ENCODE results near the gene HERC5.
"Not testable (repeated sequence)": the region's sequence is repeated elsewhere in the genome, so short reads cannot be mapped to it uniquely, and the experiment has no call there.

Gene HERC5

GRCh38 chr4:88422403-88422802 lies 34.5 kb upstream of the HERC5 start:
- Histone ChIP-seq H3K36me3 (ENCODE audit: control insufficient read depth, insufficient read depth, low read length) (peaks cover 9% of the 10 kb centered on the region), H3K4me3 (ENCODE audit: insufficient read depth, low read depth, low read length, poor library complexity, severe bottlenecking) (no peak overlapping the region), H3K27me3 (replicated peaks; ENCODE audit: control insufficient read depth, insufficient read depth, low read length, poor library complexity, severe bottlenecking) (no peaks in the 10 kb centered on the region), H3K9me3 (ENCODE audit: control insufficient read depth, low read length) (no peaks in the 10 kb centered on the region), H3K27ac (ENCODE audit: insufficient read depth, low read length, poor library complexity, severe bottlenecking) (no peak overlapping the region), H3K4me1 (ENCODE audit: control insufficient read depth, insufficient read depth, low read length, poor library complexity, severe bottlenecking) (no peaks in the 10 kb centered on the region)
- no peak for DNase-seq

DNA sequence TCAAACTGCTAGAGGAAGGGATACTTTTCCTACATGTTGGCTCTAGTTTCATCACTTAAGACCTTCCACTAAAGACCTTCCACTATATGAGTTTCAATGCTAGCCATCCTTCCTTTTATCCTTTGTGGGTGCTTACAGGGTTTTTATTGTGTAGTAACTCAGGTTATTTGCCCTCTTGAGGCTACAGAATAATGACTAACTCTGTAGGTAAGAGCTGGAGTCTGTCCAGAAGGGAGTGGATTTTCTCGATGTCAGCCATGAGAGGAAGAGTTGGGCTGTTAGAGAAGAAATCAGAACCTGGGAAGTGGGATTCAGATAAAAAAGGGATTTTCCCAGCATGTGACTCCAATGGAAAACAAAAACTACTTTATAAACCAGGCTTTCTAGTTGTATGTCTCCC lies 27.5 kb upstream of the HERC5 start:
- Histone ChIP-seq H3K27ac (ENCODE audit: insufficient read depth, low read length, poor library complexity, severe bottlenecking) (no peak overlapping the region), H3K27me3 (replicated peaks; ENCODE audit: control insufficient read depth, insufficient read depth, low read length, poor library complexity, severe bottlenecking) (no peaks in the 10 kb centered on the region), H3K9me3 (ENCODE audit: control insufficient read depth, low read length) (no peaks in the 10 kb centered on the region), H3K36me3 (ENCODE audit: control insufficient read depth, insufficient read depth, low read length) (peaks cover 13% of the 10 kb centered on the region), H3K4me1 (ENCODE audit: control insufficient read depth, insufficient read depth, low read length, poor library complexity, severe bottlenecking) (no peaks in the 10 kb centered on the region), H3K4me3 (ENCODE audit: insufficient read depth, low read depth, low read length, poor library complexity, severe bottlenecking) (no peak overlapping the region)
- no peak for DNase-seq

DNA sequence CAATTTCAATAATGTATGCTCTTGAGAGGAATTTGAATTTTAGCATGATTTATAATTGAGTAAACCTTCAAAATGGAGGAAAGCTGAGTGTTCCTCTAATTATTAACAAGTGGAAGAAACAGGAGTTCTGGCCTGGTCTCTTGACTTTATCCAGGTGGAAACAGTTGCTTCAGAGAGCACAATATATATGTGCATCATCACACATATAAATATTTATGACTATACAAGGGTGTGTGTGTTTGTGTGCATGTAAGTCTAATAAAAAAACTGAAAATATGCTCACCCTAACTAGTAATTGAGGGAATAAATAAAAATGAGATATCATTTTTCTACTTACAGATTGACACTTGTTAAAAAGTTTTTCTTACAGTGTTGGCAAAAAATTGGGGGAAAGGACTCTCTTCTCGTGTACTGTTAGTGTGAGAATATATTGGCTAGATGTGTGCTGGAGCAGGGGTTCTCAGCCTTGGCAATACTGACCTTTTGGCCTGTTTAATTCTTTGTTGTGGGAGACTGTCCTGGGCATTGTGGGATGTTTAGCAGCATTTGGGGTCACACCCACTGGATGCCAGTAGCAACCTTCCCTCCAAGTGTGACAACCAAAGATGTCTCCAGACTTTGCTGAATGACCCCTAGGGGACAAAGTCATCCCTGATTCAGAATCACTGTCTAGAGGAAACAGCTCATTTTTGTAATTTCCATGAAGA lies 20.8 kb upstream of the HERC5 start:
- Histone ChIP-seq H3K9me3 (ENCODE audit: control insufficient read depth, low read length) (no peaks in the 10 kb centered on the region), H3K27ac (ENCODE audit: insufficient read depth, low read length, poor library complexity, severe bottlenecking) (no peak overlapping the region), H3K4me3 (ENCODE audit: insufficient read depth, low read depth, low read length, poor library complexity, severe bottlenecking) (no peak overlapping the region), H3K4me1 (ENCODE audit: control insufficient read depth, insufficient read depth, low read length, poor library complexity, severe bottlenecking) (no peaks in the 10 kb centered on the region), H3K36me3 (ENCODE audit: control insufficient read depth, insufficient read depth, low read length) (peaks cover 26% of the 10 kb centered on the region), H3K27me3 (replicated peaks; ENCODE audit: control insufficient read depth, insufficient read depth, low read length, poor library complexity, severe bottlenecking) (no peaks in the 10 kb centered on the region)
- no peak for DNase-seq

- H3K27ac ChIP-seq (ENCODE audit: insufficient read depth, low read length, poor library complexity, severe bottlenecking) = not testable (repeated sequence)
Measured at GRCh38 chr4:88437873-88438272, 19.0 kb upstream of the HERC5 start.

DNA sequence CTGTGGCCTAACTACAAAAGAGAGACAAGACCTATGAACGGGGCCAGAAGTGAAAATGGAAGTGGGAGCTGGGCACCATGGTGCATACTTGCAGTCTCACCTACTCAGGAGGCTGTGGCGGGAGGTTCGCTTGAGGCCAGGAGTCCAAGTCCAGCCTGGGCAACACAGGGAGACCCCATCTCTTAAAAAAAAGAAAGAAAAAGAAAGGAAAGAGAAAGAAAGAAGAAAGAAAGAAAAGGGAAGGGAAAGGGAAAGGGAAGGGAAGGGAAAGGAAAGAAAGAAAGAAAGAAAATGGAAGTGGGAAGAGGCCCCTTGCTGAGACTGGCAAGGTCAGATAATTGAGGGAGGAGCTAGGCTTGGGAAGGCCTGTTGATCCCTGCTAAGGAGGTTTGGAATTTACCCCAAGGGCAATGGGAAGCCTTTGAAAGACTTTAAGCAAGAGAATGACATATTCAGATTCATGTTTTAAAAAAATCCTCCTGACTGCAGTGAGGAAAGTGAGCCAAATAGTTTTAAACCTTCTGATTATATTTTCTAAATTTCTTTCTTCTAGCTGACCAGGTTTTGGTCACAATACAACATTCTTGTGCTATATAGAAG lies 17.7 kb upstream of the HERC5 start:
- H3K36me3 ChIP-seq (ENCODE audit: control insufficient read depth, insufficient read depth, low read length) = peaks cover 29% of the 10 kb centered on the region
- no peaks in the 10 kb centered on the region for H3K27me3 ChIP-seq (replicated peaks; ENCODE audit: control insufficient read depth, insufficient read depth, low read length, poor library complexity, severe bottlenecking)
- no peak overlapping the region for H3K4me3 ChIP-seq (ENCODE audit: insufficient read depth, low read depth, low read length, poor library complexity, severe bottlenecking)
- no peak for DNase-seq
- H3K27ac ChIP-seq (ENCODE audit: insufficient read depth, low read length, poor library complexity, severe bottlenecking) = no peak overlapping the region
- H3K4me1 ChIP-seq (ENCODE audit: control insufficient read depth, insufficient read depth, low read length, poor library complexity, severe bottlenecking) = no peaks in the 10 kb centered on the region
- H3K9me3 ChIP-seq (ENCODE audit: control insufficient read depth, low read length) = no peaks in the 10 kb centered on the region

More at GRCh38 chr4:88437873-88438272, 19.0 kb upstream of the HERC5 start:
- H3K4me3 ChIP-seq (ENCODE audit: insufficient read depth, low read depth, low read length, poor library complexity, severe bottlenecking); H3K4me1 ChIP-seq (ENCODE audit: control insufficient read depth, insufficient read depth, low read length, poor library complexity, severe bottlenecking); H3K27me3 ChIP-seq (replicated peaks; ENCODE audit: control insufficient read depth, insufficient read depth, low read length, poor library complexity, severe bottlenecking); DNase-seq; H3K9me3 ChIP-seq (ENCODE audit: control insufficient read depth, low read length): not testable (repeated sequence)
- H3K36me3 ChIP-seq (ENCODE audit: control insufficient read depth, insufficient read depth, low read length) = peaks cover 26% of the 10 kb centered on the region

GRCh38 chr4:88440146-88440545 lies 16.8 kb upstream of the HERC5 start:
- Histone ChIP-seq H3K36me3 (ENCODE audit: control insufficient read depth, insufficient read depth, low read length) (peaks cover 29% of the 10 kb centered on the region), H3K9me3 (ENCODE audit: control insufficient read depth, low read length) (no peaks in the 10 kb centered on the region), H3K4me3 (ENCODE audit: insufficient read depth, low read depth, low read length, poor library complexity, severe bottlenecking) (no peak overlapping the region), H3K27me3 (replicated peaks; ENCODE audit: control insufficient read depth, insufficient read depth, low read length, poor library complexity, severe bottlenecking) (no peaks in the 10 kb centered on the region), H3K27ac (ENCODE audit: insufficient read depth, low read length, poor library complexity, severe bottlenecking) (no peak overlapping the region), H3K4me1 (ENCODE audit: control insufficient read depth, insufficient read depth, low read length, poor library complexity, severe bottlenecking) (no peaks in the 10 kb centered on the region)
- no peak for DNase-seq

GRCh38 chr4:88441696-88442095 lies 15.2 kb upstream of the HERC5 start:
- no peaks in the 10 kb centered on the region for H3K27me3 ChIP-seq (replicated peaks; ENCODE audit: control insufficient read depth, insufficient read depth, low read length, poor library complexity, severe bottlenecking)
- no peak for DNase-seq
- no peaks in the 10 kb centered on the region for H3K4me1 ChIP-seq (ENCODE audit: control insufficient read depth, insufficient read depth, low read length, poor library complexity, severe bottlenecking)
- H3K4me3 ChIP-seq (ENCODE audit: insufficient read depth, low read depth, low read length, poor library complexity, severe bottlenecking) = no peak overlapping the region
- no peaks in the 10 kb centered on the region for H3K9me3 ChIP-seq (ENCODE audit: control insufficient read depth, low read length)
- peaks cover 21% of the 10 kb centered on the region for H3K36me3 ChIP-seq (ENCODE audit: control insufficient read depth, insufficient read depth, low read length)
- H3K27ac ChIP-seq (ENCODE audit: insufficient read depth, low read length, poor library complexity, severe bottlenecking) = no peak overlapping the region

DNA sequence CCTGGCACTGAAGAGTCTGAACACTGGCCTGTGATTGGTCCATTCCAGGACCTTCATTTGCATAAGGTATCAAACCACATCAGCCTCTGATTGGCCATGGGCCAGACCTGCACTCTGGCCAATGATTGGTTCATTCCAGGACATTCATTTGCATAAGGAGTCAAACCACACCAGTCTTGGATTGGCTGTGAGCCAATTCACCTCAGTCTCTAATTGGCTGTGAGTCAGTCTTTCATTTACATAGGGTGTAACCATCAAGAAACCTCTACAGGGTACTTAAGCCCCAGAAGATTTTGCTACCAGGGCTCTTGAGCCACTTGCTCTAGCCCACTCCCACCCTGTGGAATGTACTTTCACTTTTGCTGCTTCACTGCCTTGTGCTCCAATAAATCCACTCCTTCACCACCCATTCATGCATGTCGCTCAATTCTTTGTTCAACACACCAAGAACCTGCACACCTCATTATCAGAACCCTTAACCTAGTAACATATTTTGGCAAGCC lies 14.2 kb upstream of the HERC5 start:
- no peak overlapping the region for H3K27ac ChIP-seq (ENCODE audit: insufficient read depth, low read length, poor library complexity, severe bottlenecking)
- DNase-seq = no peak

DNA sequence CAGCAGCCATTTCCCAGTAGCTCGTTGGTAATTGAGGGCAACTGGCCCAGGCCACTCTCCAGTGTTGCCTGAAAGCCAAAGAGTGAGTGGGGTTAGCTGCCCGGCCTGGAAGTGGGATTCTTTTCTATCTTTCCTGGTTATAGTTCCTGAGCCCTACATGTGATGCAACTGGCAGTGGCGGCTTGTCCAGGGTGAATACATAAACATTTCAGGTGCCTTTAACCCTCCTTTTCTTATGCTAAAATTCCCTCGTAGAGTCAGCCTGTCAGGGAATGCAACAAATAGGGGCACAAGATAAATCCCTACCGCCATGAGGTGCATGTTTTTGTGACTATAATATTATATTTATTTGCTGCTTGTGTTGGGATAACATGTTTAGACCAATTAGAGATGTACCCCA lies 13.4 kb upstream of the HERC5 start:
- DNase-seq = no peak
- Histone ChIP-seq H3K36me3 (ENCODE audit: control insufficient read depth, insufficient read depth, low read length) (peaks cover 21% of the 10 kb centered on the region), H3K27ac (ENCODE audit: insufficient read depth, low read length, poor library complexity, severe bottlenecking) (no peak overlapping the region)

More for the DNA sequence above, 14.2 kb upstream of the HERC5 start:
- H3K27me3 ChIP-seq (replicated peaks; ENCODE audit: control insufficient read depth, insufficient read depth, low read length, poor library complexity, severe bottlenecking) = no peaks in the 10 kb centered on the region
- H3K4me3 ChIP-seq (ENCODE audit: insufficient read depth, low read depth, low read length, poor library complexity, severe bottlenecking) = no peak overlapping the region
- H3K9me3 ChIP-seq (ENCODE audit: control insufficient read depth, low read length) = no peaks in the 10 kb centered on the region
- H3K36me3 ChIP-seq (ENCODE audit: control insufficient read depth, insufficient read depth, low read length) = peaks cover 21% of the 10 kb centered on the region
- H3K4me1 ChIP-seq (ENCODE audit: control insufficient read depth, insufficient read depth, low read length, poor library complexity, severe bottlenecking) = no peaks in the 10 kb centered on the region

DNA sequence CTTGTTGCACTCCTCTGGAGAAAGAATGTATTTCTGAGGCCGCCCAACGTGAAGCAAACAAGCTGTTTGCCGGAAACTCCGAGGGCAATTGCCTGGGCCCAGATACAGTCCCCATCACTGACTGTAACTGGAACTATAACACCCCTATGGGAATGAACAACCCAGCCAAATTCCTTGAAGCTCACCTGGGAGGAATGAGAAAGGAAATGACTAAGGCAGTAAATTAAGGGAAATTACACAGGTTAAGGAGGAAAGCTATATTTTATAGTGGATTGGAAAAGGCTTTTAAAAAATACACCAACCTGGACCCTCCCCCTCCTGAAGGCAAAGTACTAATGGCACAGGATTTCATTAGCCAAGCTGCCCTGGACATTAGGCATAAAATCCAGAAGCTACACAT lies 11.7 kb upstream of the HERC5 start:
- H3K4me3 ChIP-seq (ENCODE audit: insufficient read depth, low read depth, low read length, poor library complexity, severe bottlenecking) = no peak overlapping the region
- peaks cover 16% of the 10 kb centered on the region for H3K36me3 ChIP-seq (ENCODE audit: control insufficient read depth, insufficient read depth, low read length)
- no peaks in the 10 kb centered on the region for H3K27me3 ChIP-seq (replicated peaks; ENCODE audit: control insufficient read depth, insufficient read depth, low read length, poor library complexity, severe bottlenecking)
- H3K27ac ChIP-seq (ENCODE audit: insufficient read depth, low read length, poor library complexity, severe bottlenecking) = no peak overlapping the region
- no peaks in the 10 kb centered on the region for H3K4me1 ChIP-seq (ENCODE audit: control insufficient read depth, insufficient read depth, low read length, poor library complexity, severe bottlenecking)
- DNase-seq = no peak
- H3K9me3 ChIP-seq (ENCODE audit: control insufficient read depth, low read length) = no peaks in the 10 kb centered on the region

More for the DNA sequence above, 13.4 kb upstream of the HERC5 start:
- Histone ChIP-seq H3K9me3 (ENCODE audit: control insufficient read depth, low read length) (no peaks in the 10 kb centered on the region), H3K27me3 (replicated peaks; ENCODE audit: control insufficient read depth, insufficient read depth, low read length, poor library complexity, severe bottlenecking) (no peaks in the 10 kb centered on the region), H3K4me3 (ENCODE audit: insufficient read depth, low read depth, low read length, poor library complexity, severe bottlenecking) (no peak overlapping the region), H3K4me1 (ENCODE audit: control insufficient read depth, insufficient read depth, low read length, poor library complexity, severe bottlenecking) (no peaks in the 10 kb centered on the region)
